GM18505 (cell line): ENCODE measurements around the gene ARHGEF28.

Experiments used
- ATAC-seq: cut with Tn5 transposase; IDR thresholded peaks from one replicate; pipeline ENCODE4 v1.9.1; 2021; ENCODE audit not compliant: unreplicated experiment
- POLR2A ChIP-seq: IDR thresholded peaks from 4 replicates; pipeline ENCODE4 v1.6.1; 2011; ENCODE audit warnings: borderline replicate concordance; ENCODE audit not compliant: insufficient read depth, insufficient read length; ENCODE audit errors: extremely low read depth

The ARHGEF28 gene

DNA sequence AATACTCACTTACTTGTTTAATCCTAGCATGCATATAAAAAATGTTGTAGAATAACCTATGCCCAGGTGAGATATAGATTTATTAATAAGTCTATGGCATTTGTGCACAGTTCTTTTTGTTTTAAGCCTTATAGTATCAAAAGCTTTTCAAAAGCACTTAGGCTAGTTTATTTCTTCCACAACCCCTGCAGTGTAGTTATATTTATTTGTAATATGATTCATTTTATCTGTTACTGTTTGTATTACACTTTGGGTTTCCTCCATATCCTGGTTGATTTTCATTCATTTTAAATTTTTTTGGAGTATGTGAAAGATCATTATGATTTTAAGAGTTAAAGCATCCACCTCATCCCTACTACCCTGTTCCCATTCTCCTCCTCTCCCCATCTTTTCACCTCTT, 18.8 kb upstream of the ARHGEF28 start:
- no peak for ATAC-seq
- TF ChIP-seq POLR2A: no peak

DNA sequence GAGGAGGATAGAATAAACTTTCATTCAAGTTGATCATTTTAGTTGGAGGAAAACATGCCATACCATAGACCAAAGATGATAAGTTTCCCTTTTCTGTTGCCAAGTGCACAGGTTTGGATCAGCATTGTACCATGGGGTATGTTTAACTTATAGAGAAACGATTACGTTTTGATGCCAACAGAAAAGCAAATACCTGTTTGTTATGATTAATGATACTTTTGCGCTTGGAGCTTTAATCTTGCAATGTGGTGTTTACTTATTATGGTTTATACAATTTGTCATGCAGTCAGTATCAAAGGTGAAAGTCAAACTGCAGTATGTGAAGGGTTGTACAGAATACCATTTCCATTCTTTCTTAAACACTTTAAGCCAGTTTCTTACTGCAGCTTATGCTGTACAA, 13.2 kb upstream of the ARHGEF28 start:
- no peak for TF ChIP-seq POLR2A
- ATAC-seq: no peak

DNA sequence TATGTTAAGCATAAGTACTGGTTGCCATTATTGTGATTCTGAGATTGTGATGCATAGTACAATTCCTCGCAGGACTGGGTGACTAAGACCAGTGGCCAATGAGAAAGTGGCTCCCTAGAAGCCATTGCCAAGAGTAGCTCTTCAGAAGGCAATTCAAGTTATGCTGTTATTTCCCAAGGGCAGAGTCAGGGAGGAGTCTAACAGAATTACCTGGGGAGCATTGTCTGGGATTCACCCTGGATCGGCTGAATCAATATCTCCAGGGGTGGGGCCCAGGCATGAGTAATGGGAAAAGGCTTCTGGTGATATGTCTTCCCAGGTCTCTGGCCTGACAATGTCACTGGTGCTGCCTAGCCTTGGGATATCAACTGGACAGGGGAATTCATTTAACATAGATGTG, 10.9 kb upstream of the ARHGEF28 start:
- no peak for ATAC-seq
- no peak for TF ChIP-seq POLR2A

DNA sequence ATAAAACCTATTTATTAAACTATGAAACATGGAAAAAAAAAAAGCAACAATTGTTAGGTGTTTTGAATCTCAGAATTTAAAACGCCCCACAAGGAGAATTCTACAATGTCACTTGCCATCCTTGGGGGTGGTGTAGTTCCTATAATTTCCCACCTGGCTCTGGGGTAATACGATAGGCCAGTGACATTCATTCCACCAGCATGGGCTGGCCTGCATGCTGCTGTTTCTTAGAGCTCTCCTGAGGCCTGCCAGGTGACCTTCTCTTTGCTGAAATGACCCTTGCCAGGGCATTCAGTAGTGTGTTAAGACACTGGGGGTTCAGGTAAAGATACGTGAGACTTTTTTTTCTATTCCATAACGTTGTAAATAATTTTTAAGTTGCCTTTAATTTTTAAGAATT, 10.0 kb upstream of the ARHGEF28 start:
- TF ChIP-seq POLR2A: no peak
- ATAC-seq: no peak

DNA sequence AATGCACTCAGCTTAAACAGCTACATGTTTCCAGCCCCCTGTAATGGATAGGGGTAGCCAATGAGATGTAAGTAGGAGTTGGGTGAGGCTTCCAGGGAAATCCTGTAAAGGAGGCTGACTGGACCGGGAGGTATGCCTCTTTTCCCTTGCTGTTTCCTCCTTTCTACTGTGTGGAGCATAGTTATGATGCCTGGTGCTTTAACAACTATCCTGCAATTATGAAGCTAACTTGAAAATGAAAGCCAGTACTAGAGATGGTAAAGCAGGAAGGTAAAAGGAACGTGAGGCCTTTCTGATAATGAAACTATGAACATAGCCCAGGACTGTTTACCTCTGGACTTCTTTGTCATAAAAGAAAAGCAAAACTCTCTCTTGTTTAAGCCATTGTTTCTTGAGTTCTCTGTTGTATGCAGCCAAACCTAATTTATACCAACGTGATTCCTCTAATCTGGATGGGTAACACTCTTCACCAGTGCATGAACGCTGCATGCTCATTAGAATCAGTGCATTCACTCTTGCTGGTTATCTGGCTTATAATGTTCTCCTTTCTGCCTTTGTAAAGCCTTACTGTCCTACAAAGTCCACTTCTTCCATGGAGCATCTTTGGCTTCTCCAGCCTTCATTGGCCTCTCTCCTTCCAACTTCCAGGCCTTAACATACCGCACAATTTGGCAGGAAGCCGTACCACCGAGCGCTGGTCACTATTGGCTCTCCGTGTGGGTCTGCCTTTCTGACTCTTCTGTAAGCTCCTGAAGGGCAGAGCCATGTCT, 8.3 kb upstream of the ARHGEF28 start:
- TF ChIP-seq POLR2A: no peak
- no peak for ATAC-seq

DNA sequence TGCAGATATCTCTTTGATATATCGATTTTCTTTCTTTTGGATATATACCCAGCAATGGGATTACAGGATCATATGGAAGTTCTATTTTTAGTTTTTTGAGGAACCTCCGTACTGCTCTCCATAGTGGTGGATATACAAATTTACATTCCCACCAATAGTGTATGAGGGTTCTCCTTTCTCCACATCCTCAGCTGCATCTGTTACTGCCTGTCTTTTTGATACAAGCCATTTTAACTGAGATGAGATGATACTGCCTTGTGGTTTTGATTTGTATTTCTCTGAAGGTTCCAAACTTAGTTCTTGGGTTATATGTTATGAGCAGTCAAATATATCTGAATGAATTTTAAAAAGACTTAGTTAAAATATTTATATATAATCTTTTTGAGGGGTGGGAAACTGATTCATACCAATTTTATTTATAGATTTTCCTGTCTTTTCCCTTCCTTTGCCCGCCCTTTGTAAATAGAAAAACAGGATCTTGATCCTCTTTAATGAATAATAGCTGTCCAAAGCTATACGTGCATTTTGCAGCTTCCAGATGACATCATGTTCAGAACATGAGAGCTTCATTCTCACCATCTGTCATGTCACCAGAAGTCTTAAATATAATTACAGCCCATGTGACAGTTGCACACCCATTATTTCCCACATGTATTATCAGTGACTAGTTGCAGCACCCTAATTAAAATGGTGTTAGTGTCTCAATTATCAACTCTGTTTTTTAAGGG, 6.2 kb upstream of the ARHGEF28 start:
- no peak for TF ChIP-seq POLR2A

DNA sequence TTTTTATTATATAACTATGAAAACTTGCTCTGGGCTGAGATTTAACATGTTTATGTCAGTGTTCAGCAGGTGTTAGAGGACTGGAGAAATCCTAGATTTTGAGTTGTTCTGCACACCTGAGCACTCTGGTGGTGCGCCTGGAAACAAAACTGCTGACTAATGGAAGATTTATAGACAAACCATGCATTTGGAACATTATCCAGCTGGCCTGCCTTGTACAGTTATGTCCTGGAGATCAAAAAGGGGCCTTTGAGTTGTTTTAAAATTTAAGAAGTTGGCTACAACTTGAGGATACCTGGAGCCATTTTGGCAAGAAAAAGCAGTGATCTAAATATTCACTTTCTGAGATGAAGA, 5.7 kb upstream of the ARHGEF28 start:
- no peak for ATAC-seq
- TF ChIP-seq POLR2A: no peak

More for the DNA sequence above, 6.2 kb upstream of the ARHGEF28 start:
- ATAC-seq: no peak

DNA sequence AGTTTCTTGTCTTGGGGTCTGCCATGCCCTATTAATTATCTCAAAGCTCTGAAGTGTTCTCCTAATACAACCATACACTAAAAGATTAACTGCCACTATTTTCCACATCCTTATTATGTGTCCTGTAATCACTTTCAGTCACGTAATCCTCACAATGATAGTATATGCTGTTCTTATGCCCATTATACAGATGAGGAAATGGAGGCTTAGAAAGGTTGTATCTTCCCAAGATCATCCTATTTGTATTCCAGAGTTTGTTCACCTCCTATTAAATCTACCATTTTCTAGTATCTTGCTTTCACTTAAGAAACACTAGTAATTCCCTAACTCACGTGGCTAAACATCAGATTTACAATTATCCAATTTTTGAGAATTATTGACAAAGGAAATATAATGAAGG, 2.9 kb upstream of the ARHGEF28 start:
- no peak for ATAC-seq
- TF ChIP-seq POLR2A: no peak

DNA sequence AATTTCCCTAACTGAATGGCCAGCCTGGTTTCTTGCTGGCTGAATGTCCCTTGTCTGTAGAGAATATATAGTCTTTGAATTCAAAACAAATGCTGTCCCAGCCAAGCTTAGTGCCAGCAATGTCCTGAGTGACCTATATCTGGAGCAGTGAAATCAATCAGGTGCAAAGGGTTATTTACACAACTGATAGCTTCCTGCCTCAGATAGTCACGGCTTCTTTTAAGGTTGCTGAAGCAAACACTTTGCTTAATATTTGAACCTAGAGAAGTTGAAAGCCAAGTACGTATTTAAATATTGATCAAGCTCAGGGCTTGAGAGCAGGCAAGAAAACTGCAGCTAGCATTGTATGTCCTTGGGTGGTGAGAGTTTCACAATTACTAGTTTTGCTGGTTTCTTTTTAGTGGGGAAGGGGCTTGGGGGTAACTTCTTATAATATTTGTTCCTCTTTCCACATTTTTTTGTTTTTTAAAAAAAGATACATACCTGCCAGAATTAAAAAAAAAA, 2.0 kb upstream of the ARHGEF28 start:
- TF ChIP-seq POLR2A: no peak
- no peak for ATAC-seq

DNA sequence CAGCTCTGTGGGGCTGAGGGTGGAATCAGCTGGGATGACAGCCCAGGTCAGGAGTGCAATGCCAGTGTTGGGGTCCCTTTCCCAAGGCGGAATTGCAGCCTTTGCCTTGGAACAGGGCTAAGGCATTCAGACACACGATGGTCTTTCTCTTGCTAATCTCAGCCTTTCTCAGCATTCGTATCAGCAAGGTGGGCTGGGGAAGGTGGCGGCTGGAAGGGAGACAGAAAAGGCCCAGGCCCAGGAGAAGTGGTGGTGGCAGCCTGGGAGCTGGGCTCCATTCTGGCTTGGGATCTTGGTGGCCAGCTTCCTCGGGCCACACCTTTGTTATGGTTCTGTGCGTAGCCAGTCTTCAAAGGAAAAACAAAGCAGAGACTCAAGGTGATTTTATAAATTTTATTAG, 1.1 kb upstream of the ARHGEF28 start:
- ATAC-seq: no peak

DNA sequence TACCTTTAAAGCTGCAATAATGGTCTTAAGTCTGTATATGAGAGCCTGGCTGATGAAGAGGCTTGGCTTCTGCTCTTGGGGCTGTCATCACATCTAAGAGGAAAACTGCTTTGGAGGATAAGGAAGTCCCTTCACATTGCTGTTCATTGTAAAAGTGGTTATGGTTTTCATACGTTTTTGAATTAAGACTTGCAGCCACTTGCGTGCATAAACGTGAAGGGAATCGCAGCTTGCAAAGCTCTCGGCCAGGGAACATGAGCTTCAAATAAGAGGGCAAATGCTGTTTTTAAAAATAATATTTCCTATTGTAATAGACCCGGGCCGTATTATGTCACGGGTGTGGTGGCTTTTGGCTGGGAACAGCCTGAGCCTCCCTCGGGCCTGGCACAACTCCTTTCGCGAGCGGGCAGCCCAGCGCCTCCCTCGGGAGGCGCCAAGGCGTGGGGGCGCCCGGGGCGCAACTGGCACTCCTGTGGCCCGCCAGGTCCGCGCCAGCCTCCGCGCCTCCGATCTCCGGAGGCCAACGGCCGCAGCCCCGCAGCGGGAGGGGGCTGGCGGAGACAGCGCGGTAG, 538 bp upstream of the ARHGEF28 start:
- no peak for ATAC-seq
- no peak for TF ChIP-seq POLR2A

More for the DNA sequence above, 1.1 kb upstream of the ARHGEF28 start:
- no peak for TF ChIP-seq POLR2A

DNA sequence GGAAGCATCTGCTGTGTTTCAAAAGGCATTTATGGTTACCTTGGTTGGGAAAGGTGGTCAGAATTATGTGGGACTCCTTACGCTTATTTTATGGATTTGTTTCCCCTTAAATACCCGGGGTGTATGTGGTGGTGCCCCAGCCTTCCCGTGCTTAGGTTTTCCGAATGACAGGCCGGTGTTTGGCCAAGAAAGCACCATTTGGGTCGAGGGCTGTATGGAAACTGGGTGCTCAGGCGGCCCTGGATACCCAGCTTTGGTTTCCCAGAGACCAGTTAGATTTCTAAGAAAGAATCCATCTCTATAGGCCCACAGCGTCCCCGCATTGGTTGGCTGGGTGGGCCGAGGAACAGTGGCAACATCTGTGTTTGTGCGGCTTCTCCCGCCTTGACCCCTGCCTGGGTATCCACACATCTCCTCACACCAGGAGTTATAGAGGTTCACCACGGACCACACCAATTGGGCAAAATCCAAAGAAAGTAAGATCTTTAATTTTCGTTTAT, 868 bp downstream of the ARHGEF28 start:
- TF ChIP-seq POLR2A: no peak
- ATAC-seq: no peak

DNA sequence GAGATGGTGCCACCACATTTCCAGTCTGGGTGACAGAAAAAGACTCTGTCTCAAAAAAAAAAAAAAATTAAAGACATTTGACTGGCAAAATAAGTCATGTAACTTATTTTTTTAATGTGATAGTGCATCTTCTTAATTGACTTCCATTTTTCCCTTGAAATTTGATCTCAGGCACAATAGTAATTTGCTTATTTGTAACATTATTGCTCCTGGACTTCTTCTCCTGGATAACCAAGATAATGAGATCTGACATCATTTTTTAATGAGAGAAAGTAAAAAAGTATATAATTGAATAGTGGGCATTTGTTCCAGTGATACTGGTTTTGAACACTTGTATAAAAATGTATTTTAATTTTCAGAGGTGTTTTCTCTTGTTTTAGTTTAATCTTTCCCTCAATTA, 3.5 kb downstream of the ARHGEF28 start:
- no peak for TF ChIP-seq POLR2A
- ATAC-seq: no peak
